ENCODE measurements around the gene ZBED6. TPM values are rescaled to one million over a fixed set of nuclear protein-coding genes. Genes with fewer than 3 reads are reported as not detected.

ZBED6 gene
- total and polyA plus RNA-seq, 2 donors (not counting 1 experiment from before 2014, with no cell fraction given) = 2.8 to 40.0 TPM

GRCh38 chr1:203765029-203765837 lies 30.2 kb upstream of the ZBED6 start, which contains the start of gene LAX1:
TSS of gene LAX1 (plus strand) at chr1:203765183. CDS start at chr1:203765566, 383 bp downstream.
- ChIA-PET CTCF (interaction anchor here (0.9 to 2.8 kb wide), 8 partner anchors 10 to 171 kb away, joined by 3 to 20 read pairs (median 4); no protein-coding TSS in a partner anchor), POLR2A (interaction anchor here (0.5 to 2.7 kb wide), 7 partner anchors 10 to 751 kb away, joined by 3 to 14 read pairs (median 4); partner anchors contain the start of genes ATP2B4 and MDM4)
- Mint-ChIP-seq H3K4me1 (peaks cover 36% of the 10 kb centered on the region), H3K27ac (peak within 1 kb of the TSS; percentile 99), H3K9me3 (ENCODE audit: insufficient read depth) (no peaks in the 10 kb centered on the region), H3K4me3 (peak within 1 kb of the TSS; percentile 95), H3K27me3 (no peaks in the 10 kb centered on the region)
- WGBS (ENCODE audit: insufficient coverage) = 61% methylated on average over 13 of the region's 16 CpGs
- ATAC-seq (ENCODE audit: low read depth) = peak; percentile 83
- peaks cover 14 to 36% of the 10 kb centered on the region in 2 donors for H3K4me1 ChIP-seq (ENCODE audit: control insufficient read depth in 2 of 2, insufficient read depth in 2 of 2, low read length in 2 of 2)
- no peaks in the 10 kb centered on the region for H3K9me3 ChIP-seq (ENCODE audit: control extremely low read depth in 1 of 3, control insufficient read depth in 2 of 3, insufficient read depth in 1 of 3, low read length in 2 of 3)
- peak within 1 kb of the TSS; percentile 68 for H3K9ac ChIP-seq (ENCODE audit: low read length)
- peaks cover 0 to 3% of the 10 kb centered on the region in 2 experiments for H3K36me3 ChIP-seq (replicated peaks in 1 of 2; ENCODE audit: control extremely low read depth in 1 of 2, control insufficient read depth in 1 of 2, extremely low read depth in 1 of 2, insufficient read depth in 2 of 2, low read length in 1 of 2)
- intact Hi-C loops (cut with micrococcal nuclease) = loop anchor here (1.0 to 5.0 kb wide), 2 partner anchors 11 to 138 kb away; partner anchors contain the start of gene ATP2B4
- H3K27ac ChIP-seq (ENCODE audit: low read length in 2 of 2) = peak within 1 kb of the TSS; percentile 79 to 82
- peak within 1 kb of the TSS; percentile 61 for H2AFZ ChIP-seq (ENCODE audit: insufficient read depth, low read depth, low read length, poor library complexity, severe bottlenecking)
- H3K79me2 ChIP-seq (ENCODE audit: control insufficient read depth, insufficient read depth, low read length) = peaks cover 27% of the 10 kb centered on the region
- TF ChIP-seq EZH2 (IDR thresholded peaks at IDR 0.05; ENCODE audit: borderline replicate concordance, insufficient read depth, low read depth, low read length, poor library complexity, severe bottlenecking) (no peak), CTCF (IDR thresholded peaks at IDR 0.05) (no peak)
- H4K20me1 ChIP-seq (ENCODE audit: control insufficient read depth, insufficient read depth, low read length, poor library complexity, severe bottlenecking) = no peaks in the 10 kb centered on the region
- H3K4me3 ChIP-seq (ENCODE audit: control extremely low read depth in 1 of 5, extremely low read depth in 1 of 5, insufficient read depth in 1 of 5, low read depth in 2 of 5, low read length in 4 of 5) = peak within 1 kb of the TSS; percentile 54 to 72 (median 62)
- DNase-seq = peak; percentile 57
- H3K4me2 ChIP-seq (replicated peaks; ENCODE audit: low read depth, low read length, poor library complexity, severe bottlenecking) = peak within 1 kb of the TSS; percentile 66
- H3K27me3 ChIP-seq (replicated peaks in 1 of 4; ENCODE audit: control extremely low read depth in 1 of 4, control insufficient read depth in 3 of 4, insufficient read depth in 4 of 4, low read length in 3 of 4) = no peaks in the 10 kb centered on the region
